Stimulated activated CD8-positive, alpha-beta memory T cell treated with anti-CD3 and anti-CD28 coated beads, Interleukin-12 subunit alpha, Interleukin-12 subunit beta, amount 100 ng/mL, for 4 hours (primary cell): ENCODE measurements around the gene PRKAR2B.
"Not testable (repeated sequence)": the region's sequence is repeated elsewhere in the genome, so short reads cannot be mapped to it uniquely, and the experiment has no call there.

Source experiments
- DNase-seq: peaks from one replicate; pipeline ENCODE4 v3.0.0-alpha.2; 2020; ENCODE audit warnings: low read depth

The PRKAR2B gene

GRCh38 chr7:107027208-107027607 is 17.3 kb upstream of the PRKAR2B start:
- no peak for DNase-seq

DNA sequence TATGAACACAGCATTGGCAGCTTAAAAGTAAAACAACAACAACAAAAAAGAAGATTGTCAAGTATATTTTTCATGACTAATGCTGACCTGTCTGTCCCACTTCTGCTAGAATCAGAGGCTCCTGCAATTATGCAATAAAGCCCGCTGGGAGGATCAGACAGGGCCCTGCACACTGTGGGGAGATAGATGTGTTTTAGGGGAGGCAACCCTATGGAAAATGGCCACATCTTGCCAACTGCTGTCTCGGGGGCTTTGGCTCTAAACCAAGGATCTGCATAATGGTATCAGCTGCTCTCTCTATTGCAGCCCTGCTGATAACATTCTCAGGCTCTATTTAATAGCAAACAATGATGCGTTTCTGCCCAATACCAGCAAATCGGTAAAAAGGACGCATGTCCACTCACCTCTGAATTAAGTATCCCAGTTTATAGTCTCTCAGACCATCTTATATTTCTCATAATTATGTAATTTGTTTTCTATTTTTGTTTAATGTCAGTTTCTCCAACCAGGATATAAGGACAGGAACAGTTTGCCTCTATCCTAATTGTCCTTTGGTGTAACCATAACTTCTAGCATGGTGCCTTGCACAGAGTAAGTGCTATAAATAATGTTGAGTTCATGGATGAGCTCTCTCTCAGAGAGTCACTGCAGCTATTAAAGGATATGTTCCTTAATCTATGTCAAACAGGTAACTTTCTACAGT is 15.3 kb upstream of the PRKAR2B start:
- no peak for DNase-seq

- DNase-seq = no peak
Observed at GRCh38 chr7:107029764-107030286, 14.7 kb upstream of the PRKAR2B start.

DNA sequence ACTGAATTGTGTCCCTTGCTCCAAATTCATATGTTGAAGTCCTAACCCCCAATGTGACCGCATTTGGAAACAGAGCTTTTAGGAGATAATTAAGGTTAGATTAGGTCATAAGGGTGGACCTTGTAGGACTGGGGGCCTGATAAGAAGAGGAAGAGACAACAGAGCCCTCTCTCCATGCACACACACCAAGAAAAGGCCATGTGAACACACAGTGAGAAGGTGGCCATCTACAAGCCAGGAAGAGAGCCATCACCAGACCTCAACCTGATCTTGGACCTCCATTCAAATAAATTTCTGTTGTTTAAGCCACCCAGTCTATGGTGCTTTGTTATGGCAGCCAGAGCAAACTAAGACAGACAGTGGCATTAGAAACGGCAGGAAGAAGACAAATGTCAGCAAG is 12.5 kb upstream of the PRKAR2B start:
- no peak for DNase-seq

GRCh38 chr7:107032720-107033438 is 11.6 kb upstream of the PRKAR2B start:
- no peak for DNase-seq

- no peak for DNase-seq
Observed at GRCh38 chr7:107034553-107034952, 10.0 kb upstream of the PRKAR2B start.

- no peak for DNase-seq
Observed at GRCh38 chr7:107035446-107035845, 9.1 kb upstream of the PRKAR2B start.

DNA sequence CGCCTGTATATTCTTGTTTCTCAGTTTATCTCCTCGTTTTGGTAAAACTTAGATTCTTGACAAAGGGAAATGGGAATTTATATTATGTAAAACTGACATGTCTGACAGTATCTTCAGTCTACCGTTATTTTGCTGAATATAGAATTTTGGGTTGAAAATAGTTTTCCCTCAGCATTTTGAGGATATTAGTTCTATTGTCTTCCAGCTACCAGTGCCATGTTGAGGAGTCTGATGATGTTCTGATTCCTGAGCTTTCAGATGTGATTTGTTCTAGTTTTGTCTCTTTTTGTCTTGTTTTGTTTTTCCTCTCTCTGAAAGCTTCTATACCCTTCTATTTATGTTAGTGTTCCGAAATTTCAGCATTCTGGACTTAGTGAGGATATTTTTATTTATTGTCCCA is 8.0 kb upstream of the PRKAR2B start:
- no peak for DNase-seq

DNA sequence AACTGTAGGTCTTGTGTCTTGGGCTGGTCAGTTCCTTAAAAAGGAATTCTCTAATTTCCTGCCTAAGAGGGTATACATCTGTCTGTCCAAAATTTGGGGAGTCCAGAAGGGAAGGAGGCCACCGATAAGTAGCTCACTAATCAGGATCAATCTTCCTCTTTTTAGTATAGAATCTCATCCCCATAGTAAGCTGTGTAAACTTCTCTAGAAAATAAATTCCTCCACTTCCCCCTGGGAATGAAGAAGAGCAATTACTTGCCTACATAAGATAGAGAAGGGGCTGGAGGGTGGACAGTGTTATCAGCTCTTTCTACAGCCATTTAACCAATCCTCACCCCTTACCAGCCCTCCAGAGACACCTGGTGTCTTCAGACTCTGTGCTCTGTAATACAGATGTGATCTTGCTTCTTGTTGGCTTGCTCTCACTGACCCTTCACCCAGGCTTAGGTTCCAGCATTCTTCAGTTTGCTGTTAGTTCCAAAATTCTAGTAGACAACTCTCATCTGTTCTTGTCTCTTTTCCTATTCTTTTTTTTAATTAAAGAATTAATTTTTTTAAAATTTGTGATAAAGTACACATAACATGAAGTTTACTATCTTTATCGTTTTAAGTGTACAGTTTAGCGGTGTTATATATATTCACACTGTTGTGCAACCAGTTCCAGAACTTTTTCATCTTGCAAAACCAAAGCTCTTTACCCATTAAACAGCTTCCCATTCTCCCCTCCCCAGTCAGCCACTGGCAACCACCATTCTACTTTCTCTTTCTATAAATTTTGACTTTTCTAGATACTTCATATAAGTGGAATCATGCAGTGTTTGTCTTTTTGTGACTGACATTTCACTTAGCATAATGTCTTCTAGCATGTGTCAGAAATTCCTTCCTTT is 6.5 kb upstream of the PRKAR2B start:
- no peak for DNase-seq

DNA sequence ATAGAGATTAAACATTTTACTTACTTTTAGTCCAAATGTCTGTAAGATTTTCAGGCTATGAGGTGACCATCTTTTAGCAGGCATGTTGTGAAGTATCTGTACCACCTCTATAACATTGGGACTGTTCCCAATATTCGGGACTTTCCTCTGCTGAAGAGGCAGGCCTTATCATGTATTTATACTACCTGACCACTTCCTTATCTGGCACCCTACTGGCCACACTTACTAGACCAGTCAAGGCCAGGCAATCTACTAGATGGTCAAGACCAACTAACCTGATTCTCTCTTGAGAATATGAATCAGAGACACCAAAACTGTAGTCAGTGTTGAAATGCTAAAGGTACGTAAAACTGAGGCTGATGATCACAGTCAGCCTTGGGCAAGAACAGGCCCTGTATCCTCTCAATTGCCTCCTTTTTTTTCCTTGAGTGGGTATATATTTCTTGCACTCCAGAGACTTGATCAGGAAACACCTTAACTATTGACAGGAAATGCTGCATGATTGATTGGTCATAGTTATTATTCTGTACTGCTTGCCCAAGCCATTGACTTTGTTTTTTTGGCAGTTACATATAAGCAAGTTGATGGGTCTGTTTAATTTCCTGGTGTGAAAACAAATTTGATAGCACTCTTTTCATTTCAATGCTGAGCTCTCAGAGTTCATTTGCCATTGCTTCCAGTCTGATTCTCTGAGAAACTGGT is 5.2 kb upstream of the PRKAR2B start:
- DNase-seq = no peak

DNA sequence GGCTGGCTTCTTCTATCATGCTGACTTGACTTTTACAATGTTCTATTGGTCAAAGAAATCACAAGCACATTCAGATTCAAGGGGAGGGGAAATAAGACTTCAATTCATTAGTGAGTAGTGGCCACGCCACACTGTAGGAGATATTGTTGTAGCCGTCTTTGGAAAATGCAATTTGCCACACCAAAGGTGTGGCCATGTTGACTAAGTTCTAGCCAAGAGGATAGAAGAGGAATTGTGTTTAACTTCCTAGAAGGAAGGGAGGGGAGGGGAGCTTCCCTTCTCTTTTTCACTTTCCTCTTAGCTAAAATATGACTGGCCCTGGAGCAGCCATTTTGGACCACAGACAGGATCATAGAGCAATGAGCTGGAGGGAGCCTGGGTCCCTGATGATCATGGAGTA is 3.4 kb upstream of the PRKAR2B start:
- DNase-seq = no peak

GRCh38 chr7:107041764-107042163 is 2.7 kb upstream of the PRKAR2B start:
- DNase-seq = not testable (repeated sequence)

- DNase-seq = not testable (repeated sequence)
Observed at GRCh38 chr7:107042326-107042910, 2.1 kb upstream of the PRKAR2B start.

DNA sequence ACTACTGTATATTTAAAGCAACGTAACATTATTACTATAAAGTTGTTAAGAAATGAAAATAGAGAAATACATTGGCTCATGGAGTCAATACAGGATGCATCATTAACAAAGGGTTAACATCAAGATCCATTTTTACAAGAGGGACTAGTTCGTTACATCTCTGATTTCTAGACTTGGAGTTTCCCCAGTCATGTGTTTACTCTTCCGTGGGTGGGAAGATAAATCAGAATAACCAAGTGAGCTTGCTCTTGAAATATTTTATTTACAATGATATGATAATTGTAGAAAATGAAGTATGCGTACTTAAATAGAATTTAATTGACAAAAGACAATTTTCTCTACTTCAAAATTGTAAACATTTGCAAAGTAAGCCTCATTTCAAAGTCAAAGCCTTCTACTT is 1.0 kb upstream of the PRKAR2B start:
- no peak for DNase-seq

DNA sequence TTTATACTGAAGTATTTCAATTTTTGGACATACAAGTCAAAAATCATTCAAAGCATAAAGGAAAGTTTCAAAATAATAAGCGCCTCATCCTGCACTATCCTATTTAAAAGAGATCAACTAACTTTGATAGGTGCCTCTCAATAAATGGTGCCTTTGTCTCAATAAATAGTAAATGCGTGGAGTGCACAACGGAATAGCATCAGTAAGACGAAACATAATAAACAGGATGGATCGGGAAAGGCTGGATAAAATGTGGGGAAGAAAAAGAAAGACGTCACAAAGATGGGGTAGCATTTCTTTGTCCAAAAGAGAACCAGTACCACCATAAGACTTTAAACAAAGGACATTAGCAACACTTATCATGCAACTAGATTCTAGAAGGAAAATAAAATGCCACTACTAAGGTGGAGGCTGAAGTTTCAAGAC is 571 bp upstream of the PRKAR2B start:
- no peak for DNase-seq

- DNase-seq = no peak
Observed at GRCh38 chr7:107045195-107045960, 873 bp downstream of the PRKAR2B start.

DNA sequence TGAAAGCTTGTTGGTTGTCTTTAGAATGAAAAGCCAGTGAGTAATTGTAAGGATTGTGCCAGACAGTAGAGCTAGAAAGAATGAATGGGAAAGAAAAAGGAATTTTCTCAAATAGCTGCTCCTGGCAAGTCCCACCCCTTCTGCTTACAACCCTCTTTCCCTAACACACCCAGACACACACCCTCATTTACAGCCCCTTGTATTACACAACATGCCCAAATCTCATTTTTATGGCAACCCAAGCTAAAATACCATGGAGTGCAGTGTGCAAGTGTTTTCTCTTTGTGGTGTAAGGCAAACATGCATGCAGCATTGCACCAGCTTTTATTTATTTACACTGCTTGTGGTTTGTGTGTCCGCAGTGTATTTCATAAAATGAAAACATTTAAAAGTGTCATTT is 1.5 kb downstream of the PRKAR2B start:
- no peak for DNase-seq

- DNase-seq = no peak
Observed at GRCh38 chr7:107046491-107047259, 2.2 kb downstream of the PRKAR2B start.

DNA sequence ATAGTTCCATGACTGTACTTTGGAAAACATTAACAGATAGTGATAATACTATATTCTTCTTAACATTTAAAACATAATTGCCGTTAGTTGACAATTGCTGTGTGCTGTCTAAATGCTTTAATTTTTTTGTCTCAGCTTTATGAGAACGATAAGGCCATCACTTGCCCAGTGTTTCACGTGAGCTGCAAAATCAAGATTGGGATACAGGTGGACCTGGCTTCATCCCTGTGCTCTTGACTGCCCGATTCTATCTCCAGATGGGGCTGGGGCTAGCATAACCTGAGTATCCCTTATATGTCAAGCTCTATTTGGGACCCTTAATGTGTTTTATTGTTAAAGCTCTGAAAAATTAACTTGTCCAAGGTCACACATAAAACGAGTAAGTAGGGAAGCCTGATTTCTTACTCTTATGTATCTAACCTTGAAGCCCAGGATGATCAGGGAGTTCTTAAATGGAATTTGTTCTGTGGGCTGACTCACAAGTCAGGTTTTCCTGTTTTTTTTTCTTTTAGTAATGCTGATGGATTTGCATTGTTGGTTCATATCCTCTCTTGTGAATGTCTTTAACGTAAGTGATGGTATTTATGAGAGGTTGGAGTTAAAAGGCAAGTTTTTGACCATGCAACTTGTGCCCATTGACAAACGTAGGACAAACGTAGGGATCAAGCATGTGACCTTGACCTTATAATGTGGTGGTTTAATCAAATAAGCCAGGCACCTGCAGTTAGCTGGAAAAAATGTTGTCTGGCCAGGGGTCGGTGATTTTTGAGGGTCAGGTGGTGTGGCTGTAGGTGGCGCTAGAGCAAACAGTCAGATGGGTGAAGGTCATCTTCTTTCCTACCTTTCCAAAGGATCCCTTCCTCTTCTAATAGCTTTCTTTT is 3.6 kb downstream of the PRKAR2B start:
- no peak for DNase-seq
